T-helper 2 cell treated with Interferon-gamma antibody and Interleukin-4, amounts not matched to agents 100 ng/mL and 5 ng/mL, for 36 hours (primary cell): Measurements from ENCODE around the gene GSTO2. TPM values are rescaled to one million over a fixed set of nuclear protein-coding genes. Genes with fewer than 3 reads are reported as not detected.

Experiments
- intact Hi-C: fragments of 100-400 bp; cut with micrococcal nuclease; formaldehyde crosslinking; loops from one replicate; pipeline ENCODE4 v1.15.1; 2023
- total RNA-seq: library from RNA; stranded (reverse); gene quantifications from 2 replicates; pipeline ENCODE4 v1.2.3, GENCODE V29; 2022

The GSTO2 gene
- total RNA-seq, 1 donor from 2014 or later: 0.66 TPM

DNA sequence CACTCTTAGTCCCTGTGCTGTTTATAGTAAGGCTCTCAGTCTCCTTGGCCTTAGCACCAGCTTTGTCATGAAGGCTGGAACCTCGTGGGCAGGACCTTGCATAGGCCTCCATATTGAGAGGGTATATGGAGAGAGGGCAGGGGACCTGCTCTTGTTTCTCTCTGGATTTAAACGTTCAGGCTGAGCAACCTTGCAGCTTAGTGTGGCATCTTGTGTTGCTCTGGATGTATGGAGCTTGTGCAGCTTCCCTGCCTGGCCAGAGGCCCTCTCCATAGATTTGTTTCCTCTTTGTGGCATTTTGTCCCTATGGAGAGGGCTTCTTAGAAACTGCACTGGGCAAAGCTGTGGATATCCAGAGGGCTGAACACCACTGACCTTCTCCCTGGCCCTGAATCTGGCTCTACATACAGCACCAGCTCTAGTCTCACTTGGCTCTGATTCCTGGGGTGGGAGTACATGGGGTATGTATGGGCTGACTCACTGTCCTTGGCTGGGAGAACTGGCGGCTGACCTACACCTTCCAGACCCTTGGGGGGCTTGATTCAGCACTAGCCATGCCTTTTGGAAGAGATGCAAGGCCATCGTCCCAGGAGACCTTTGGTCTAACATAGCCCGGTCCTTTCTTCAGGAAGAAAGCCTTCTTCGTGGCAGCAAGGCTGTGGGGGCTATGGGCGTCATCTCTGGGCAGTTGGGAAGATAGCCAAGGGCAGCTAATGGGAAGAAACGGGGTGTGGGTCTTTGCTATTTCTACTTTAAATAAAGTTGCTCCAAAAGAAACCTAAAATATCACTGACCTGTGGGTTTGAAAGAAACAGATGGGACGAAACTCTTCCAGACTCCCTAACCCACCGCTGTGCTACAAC lies 38.8 kb downstream of the GSTO2 start:
- intact Hi-C loops: no loop called here

DNA sequence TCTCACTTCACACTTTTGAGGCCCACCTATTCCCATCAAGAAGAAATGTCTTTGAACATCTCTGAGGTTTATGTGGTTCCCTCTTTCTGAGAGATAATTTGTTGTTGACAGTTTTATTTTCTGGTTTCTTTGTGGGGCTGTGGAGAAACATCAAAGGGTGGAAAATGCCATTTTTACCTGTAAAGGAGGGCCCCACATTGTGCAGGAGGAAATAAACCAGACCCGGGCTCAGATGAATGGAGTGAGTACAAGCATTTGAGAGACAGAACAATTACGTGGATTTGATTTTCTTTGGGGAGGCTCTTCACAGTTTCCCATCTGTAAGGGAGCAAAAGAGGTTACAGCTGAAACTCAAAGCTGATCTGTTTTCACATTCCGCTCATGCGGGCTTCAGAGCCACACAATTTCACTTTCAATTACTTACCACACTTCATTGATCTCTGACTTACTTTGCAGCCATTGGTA lies 39.5 kb downstream of the GSTO2 start:
- intact Hi-C loops: no loop called here

DNA sequence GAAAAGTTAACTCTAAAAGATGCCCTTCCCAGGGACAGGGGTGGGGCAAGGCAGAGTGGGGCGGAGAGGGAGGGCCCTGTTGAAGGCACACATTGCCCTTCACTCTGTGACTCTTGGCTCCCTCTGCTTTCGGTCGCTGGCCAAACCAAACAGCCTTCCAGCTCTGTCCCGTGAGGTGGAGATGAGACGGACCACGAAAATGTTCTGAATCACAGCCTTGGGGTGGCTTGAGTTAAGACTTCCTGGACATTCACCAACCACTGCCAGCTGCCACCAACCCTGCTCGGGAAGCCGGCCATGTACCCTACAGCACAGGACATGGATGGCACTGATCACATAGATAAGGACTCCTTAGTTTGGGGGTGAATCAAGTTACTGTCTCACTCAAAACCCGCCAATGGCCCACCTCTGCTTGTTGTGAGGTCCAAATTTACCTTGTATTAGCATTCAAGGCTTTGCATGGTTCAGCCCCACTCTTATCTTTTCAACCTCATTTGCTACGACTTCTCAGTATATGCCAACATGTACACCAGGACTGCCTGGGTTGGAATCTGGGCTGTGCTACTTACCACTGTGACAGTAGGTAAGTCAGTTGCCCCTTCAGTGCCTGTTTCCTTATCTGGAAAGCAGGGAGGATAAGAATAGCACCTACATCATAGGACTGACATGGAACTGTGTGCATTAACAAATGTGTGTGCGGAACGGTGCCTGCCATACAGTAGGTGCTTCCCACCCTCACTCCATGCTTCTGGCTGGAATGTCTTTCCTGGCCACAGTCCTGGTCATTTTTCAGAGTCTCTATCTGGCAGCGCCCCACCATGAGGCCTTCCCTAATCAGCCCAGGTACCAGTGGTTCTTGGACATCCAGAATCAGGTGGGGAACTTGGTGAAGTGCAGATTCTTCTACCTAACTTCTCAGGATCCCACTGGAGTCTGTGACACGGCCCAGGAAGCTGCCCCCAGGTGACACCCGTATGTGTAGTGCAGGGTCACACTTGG lies 41.3 kb downstream of the GSTO2 start:
- intact Hi-C loops: no loop called here

DNA sequence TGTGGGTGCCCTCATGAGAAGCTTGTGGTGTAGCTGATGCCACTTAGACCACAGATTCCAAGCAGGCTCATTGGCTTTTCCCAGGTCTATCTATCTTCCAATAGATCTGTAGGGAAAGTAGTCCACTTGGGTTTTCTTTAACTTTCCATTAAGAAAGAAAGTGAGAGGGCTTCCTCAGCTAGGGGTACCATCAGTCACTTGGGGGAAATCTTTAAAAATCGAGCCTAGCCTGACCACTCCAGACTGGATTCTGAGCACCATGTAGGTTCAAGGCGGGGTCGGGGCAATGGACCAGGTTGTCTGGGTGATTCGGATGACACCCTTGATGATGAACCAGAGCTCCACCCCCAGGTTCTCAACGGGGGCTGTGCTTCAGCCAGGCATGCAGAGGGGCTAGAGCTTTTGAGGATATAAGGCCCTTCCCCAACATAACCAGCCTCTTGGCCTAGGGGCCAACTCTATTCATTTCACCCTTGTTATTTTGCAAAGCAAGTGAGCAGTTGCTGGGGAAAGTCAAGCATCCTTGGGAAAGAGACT lies 42.3 kb downstream of the GSTO2 start:
- intact Hi-C loops: no loop called here

DNA sequence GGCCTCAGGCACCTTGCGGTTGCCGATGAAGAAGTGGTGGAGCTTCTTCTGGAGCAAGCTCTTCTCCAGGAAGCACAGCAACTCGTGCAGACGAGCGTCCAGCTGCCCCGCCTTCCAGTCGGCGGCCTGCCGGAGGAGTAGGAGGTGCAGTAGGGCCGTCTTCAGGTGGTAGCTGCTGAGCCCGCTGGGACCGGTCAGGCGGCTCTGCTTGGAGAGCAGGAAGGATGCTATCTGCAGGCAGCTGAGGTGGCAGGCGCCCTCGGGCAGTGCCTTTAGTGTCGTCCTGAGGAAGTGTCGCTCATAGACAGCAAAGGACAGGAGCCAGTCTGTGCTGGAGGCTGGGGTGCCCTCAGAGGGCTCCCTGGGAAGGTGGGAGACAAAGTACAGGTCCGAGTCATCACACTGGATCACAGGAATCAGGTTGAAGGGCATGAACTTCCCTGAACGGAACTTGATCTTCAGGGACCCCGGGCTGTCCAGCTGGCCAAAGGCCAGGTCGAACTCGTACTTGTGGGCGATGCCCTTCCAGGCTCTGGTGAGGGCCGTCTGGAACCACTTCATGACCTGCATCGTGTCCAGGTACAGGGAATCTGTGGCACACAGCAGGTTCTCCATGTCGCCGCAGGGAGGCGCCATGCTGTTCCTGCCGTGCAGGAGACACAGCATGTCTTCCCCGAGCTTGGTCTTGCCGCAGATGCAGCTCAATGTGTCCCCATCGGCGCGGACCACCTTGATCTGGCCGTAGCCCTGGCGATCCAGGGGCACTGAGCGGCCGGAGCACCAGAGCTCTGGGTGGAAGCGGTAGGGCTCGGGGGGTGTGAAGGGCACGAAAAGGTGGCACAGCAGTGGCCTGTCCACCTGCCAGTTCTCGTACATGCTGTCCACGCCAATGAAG lies 45.9 kb downstream of the GSTO2 start:
- intact Hi-C loops: no loop called here

DNA sequence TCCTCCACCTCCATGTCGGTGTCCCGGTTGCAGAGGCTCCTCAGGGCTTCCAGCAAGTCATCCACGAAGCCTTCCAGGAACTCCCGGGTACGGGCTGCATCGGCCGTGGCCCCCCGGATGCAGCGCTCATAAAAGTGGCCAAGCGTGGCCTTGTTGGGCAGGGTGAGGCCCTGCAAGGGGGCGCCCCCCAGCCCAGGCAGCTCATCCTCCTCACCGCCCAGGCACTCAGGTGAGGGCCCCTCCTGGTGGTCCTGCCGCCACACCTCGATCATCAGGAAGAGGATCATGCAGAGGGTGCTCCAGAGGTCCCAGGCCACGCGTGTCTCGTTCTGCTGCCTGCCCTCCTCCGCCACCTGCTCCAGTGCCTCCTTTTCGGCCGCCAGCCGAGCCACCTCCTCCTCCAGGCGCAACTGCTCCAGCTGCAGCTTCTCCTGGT lies 46.5 kb downstream of the GSTO2 start:
- intact Hi-C loops: no loop called here

DNA sequence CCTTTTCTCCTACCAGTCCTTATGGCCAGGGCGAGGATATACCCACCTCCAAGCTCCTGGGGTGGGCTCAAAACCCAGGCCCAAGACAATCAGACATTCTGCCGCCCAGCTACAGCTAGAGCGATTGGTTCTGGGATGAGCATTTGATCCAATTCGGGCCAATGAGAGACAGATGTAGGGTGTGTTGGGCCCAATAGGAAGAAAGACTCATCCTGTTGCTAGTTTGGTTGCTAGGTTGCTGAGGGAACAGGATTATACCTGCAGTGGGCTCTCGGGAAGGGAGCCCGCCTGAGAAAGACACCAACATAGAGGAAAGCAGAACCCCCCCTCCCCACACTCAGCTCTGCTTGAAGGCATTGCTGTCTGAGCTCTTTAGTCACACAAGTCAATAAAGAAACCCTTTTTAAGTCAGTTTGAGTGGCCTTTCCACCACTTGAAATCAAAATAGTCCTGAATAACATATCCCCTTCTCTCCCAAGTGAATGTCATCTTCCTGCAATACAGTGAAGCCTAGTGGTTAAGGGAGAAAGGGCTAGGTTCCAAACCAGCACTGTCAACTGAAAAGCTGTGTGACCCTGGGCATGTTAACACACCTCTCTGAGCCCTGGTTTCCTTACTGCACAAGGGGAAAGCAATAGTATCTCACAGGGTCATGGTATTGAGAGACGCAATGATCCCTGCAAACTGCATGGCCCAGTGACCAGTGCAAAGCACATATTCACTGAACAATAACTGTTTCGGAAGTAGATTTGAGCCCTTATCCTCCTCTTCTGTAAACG lies 47.5 kb downstream of the GSTO2 start:
- intact Hi-C loops: no loop called here

DNA sequence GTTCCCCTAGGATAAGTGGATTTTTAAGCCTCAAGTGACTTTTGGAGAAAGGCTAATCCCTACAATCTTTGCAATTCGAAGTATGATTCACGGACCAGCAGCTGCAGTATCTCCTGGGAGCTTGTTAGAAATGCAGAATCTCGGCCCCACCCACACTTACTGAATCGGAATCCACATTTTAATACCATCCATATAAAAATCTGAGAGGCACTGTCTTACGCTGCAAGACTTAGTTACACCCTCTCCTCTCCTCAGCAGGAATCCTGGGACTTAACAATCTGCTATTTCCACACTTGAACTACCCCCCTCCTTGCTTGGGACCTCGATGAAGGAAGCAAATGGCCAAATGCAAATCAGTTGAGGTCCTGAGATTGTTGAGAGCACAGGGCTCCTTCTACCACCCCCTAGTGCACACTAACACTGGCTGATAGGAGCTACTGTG lies 48.3 kb downstream of the GSTO2 start:
- intact Hi-C loops: no loop called here

DNA sequence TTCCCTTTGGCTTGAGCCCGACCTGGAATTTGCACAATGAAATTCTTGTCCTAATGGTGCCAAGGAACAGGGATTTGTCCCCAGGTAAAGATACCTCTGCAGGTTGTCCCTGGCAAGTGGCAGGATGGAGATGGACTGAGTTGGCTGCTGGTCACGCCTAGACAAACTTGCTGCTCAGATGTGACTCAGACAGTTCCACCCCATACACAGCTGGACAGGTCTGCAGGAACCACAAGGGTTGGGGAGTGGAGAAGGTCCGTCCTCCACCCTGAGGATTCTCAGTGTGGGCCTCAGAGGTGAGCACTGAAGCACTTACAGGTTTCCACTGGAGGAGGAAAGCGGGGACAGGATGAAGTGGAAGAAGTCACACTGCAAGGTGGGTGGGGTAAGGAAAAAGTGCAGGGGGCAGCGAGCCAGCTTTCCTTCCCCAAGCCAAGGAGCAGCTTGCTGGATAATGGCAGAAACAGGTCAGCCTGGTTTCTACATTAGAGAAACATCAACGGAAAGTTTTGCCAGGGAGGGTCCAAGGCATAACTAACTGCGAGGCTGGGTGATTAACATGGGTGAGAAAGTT lies 48.8 kb downstream of the GSTO2 start:
- intact Hi-C loops: no loop called here

DNA sequence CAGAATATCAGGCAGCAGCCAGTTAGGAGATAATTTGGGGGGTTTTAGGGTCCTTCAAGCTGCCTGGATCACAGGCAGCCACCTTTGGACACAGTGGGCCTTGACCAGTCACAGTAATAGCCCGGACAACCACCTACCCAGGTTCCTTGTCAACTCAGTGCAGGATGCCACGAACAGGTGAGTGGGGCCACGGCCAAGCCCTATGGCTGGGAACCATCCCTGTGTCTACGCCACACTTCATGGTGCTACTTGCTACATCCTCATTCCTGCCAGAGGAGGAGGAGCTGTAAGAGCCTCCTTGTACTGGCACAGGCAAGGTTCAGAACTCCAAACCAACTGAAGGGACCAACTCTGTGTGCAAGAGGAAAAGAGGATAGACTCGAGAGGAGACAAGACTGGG lies 49.3 kb downstream of the GSTO2 start:
- intact Hi-C loops: no loop called here

DNA sequence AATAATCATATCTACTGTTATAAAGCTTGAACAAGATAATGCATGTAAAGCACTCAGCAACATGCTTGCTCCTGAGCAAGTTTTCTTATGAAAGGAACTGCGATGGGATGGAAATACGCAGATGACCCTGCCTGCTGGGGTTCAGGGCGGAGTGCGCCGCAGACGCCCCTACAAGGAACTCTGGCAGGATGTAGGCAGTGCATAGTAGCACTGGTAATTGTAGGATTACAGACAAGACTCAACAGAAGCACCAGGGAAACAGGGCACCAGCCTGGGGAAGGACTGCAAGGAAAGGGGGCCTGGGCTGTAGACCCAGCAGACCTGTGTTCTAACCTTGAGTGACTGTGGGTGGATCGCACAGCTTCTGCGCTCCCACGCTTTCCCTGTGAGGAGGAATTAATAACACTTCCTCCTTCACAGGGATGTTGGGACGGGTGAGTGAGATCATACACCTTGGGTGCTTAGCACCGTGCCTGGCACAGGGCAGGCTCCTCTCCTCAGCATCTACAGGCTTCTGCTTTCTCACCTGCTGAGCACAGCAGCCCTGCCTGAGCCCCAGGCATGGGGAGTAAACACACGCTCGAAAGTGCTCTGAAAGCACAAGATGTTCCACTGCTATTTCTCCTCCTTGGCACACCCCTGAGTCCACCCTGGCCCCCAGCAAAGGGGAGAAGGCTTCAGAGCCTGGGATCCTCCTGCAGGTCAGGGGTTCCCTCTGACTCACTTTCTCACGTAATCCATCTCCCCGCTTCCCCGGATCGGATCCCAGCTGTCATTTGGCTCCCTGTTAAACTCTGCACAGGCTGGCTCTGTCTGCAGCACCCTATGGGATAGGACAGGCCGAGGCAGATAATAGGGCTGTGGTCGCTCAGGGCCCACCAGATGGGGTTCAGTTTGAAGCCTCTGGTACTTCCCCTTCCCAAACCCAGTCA lies 50.1 kb downstream of the GSTO2 start:
- intact Hi-C loops: no loop called here

DNA sequence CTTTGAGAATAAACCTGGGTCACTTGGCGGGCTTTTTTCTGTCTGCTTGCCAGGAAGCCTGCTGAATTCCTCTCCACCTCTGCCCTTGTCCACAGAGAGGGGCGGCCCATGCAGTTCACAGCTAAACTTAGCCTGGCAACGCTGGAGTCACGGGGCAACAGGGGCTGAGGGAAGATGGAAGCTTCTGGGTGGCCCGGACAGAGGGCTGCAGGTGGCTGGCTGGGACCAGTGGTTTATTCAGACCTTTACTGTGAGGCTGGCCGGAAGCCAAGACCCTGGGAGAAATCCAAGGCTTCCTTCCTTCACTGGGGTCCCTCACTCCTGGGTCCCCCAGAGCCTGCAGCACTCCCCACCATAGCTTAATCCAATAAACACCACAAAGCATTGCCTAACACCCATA lies 52.2 kb downstream of the GSTO2 start:
- intact Hi-C loops: no loop called here

DNA sequence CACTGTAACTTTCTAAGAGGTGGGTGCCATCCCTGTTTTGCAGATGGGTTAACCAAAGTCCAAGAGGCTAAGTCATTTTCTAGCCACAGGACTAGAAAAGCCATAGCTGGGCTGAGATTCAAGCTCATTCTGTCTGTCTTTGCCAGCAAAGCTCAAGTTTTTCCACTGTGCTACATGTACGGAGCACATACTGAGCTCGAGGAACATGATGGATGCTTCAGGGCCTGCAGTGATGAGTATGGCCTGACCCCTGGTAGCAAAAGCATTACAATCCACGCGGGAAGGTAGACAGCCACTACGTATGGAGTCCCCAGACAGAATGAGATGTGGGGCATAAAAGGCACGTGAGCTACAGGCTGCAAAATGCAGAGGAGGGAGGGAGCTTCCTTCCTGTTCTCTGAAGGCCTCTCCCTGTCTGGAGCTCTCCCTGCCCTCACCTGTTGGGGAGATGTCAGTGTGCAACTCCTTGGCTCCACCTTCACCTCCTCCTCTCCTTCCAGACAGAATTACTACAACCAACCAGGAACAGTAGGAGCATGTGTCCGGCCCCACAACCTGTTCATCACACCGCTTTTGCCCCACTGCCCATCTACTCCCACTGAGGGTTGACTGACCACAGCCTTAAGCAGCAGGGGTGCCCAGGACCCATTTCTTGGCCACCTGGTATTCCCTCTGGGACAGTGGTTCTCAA lies 52.9 kb downstream of the GSTO2 start:
- intact Hi-C loops: loop anchor here (1.0 kb wide), 1 partner anchor 11 kb away; no protein-coding TSS in a partner anchor

DNA sequence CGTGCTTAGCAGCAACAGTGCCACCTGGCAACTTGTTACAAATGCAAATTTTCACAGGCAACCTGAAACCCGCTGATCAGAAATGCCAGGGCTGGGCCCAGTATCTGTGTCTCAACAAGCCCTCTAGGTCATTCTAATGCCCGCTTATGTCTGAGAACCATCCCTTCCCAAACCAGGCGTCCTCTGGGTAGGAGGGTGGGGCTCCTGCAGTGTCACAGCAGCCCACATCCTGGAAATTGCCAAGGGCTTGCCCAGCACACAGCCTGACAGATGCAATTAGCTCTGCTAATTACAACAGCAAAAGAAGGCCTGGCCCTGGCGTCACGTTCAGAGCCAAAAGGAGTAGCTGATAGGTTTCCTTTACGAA lies 53.4 kb downstream of the GSTO2 start:
- intact Hi-C loops: loop anchor here (1.0 kb wide), 1 partner anchor 11 kb away; no protein-coding TSS in a partner anchor

DNA sequence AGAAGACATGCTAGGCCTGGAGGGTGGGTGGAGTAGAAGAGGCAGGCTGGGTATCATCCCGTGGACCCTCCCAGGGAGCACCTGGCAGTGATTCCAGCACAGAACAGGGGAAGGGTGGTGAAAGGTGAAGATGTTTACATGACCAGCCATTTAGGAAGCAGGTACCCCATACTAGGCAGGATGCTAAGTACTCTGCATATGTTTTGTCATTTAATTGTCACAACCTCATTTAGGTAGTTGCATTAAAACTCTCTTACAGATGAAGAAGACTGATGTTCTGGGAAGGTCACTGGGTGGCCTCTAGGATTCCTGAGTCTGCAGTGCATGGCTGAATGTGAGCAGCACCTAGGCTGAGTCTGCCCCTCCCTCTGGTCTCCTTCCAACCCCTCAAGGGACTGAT lies 54.1 kb downstream of the GSTO2 start:
- intact Hi-C loops: no loop called here

DNA sequence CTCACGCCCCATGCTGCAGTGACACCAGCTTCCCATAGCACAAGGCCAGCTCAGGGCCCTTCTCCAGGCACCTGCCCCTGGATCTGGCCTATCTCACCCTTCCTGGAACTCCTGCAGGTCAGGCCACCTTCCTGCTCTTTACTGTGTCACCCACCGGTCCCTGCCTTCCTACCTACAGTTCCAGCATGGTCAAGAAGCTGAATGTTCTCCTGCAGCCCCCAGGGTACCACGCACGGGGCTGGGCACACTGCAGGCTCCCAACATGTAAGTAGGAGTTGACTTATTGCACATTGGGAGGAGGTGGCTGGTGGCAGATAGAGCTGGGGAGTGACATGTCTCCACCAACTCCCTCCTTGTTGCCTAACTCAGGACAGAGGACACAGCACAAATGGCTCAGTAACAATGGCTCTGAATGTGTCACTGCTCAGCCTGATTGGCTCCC lies 54.8 kb downstream of the GSTO2 start:
- intact Hi-C loops: no loop called here

DNA sequence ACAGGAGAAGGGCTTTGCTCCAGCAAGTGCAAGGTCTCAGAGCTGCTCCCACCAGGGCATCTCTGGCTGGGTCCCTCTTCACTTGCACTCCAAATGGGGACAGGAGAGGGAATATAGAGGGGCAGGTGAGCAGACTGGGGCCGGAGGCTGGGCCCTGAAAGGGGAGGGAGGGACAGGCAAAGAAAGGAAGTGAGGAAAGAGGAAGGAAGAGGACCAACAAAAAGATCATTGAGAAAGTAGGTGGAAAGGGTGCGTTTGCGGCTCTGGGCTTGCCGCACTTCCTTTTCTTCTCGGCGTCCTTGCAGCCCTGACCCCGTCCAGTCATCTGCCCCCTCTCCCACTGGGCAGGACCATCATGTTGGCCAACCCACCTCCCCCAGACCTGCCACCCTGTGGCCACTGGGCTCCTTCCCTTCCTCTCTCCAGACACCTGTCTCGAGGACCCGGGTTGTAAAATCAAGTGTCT lies 55.3 kb downstream of the GSTO2 start:
- intact Hi-C loops: no loop called here

DNA sequence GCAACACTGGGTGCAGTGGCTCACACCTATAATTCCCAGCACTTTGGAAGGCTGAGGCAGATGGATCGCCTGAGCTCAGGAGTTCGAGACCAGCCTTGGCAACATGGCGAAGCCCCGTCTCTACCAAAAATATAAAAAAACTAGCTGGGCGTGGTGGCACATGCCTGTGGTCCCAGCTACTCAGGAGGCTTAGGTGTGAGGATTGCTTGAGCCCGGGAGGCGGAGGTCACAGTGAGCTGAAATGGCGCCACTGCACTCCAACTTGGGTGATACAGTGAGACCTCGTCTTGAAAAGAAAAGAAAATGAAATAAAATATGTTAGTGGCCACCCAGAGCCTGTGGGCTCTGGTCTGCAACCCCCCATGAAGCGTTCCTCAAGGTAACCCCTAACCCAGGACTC lies 55.9 kb downstream of the GSTO2 start:
- intact Hi-C loops: no loop called here
